Skeletal muscle satellite cell (primary cell): Measurements from ENCODE around the gene EXOSC3.

Experiments
- H3K27me3 ChIP-seq: 2 replicates; pipeline ENCODE4 v1.7.0; 2013; ENCODE audit warnings: low read length; ENCODE audit not compliant: control insufficient read depth, insufficient read depth
- H3K36me3 ChIP-seq: 2 replicates; pipeline ENCODE4 v1.7.0; 2013; ENCODE audit warnings: mild to moderate bottlenecking, control low read depth, low read length; ENCODE audit not compliant: insufficient read depth
- H3K4me1 ChIP-seq: 2 replicates; pipeline ENCODE4 v1.7.0; 2013; ENCODE audit warnings: low read length; ENCODE audit not compliant: control insufficient read depth, insufficient read depth
- H3K4me2 ChIP-seq: 2 replicates; pipeline ENCODE4 v1.7.0; 2013; ENCODE audit warnings: mild to moderate bottlenecking, low read length
- H3K4me3 ChIP-seq: 2 replicates; pipeline ENCODE4 v1.7.0; 2013; ENCODE audit warnings: low read length
- H3K9ac ChIP-seq: 2 replicates; pipeline ENCODE4 v1.7.0; 2013; ENCODE audit warnings: mild to moderate bottlenecking, low read depth, low read length, moderate library complexity
- H3K9me3 ChIP-seq: replicated peaks from 2 replicates; pipeline ENCODE4 v1.7.0; 2013; ENCODE audit warnings: mild to moderate bottlenecking, control low read depth, low read length

Gene EXOSC3

DNA sequence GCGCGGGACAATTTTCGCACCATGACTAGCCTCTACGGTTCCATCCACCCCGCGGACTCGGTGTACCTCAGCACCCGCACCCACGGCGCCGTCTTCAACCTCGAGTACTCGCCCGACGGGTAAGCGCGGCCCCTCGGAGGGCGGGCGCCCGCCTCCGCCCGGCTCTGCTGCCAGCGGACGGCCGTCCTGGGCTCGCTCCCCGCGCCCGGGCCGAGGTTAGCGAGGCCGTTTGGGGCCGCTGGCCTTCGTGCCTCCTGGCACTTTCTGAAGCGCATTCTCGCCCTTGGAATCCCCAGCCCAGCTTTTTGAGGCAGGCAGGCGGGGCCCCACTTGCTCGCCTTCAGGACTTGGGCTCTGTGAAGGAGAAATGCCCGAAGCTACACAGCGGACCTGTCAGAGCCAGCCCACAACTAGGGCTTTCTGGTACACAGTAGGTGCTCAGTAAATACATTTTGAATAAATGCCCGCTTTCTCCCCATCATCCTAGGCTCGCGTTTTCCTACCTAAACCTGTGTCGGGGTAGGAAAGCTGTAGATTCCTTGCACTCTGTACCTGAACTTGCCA lies 16.5 kb upstream of the EXOSC3 start:
- Histone ChIP-seq H3K4me3 (peak overlapping the region; percentile 87), H3K27me3 (no peaks in the 10 kb centered on the region), H3K4me1 (peaks cover 18% of the 10 kb centered on the region), H3K9ac (peak overlapping the region; percentile 99), H3K36me3 (peaks cover 2% of the 10 kb centered on the region), H3K9me3 (no peaks in the 10 kb centered on the region), H3K4me2 (peak overlapping the region; percentile 97)

DNA sequence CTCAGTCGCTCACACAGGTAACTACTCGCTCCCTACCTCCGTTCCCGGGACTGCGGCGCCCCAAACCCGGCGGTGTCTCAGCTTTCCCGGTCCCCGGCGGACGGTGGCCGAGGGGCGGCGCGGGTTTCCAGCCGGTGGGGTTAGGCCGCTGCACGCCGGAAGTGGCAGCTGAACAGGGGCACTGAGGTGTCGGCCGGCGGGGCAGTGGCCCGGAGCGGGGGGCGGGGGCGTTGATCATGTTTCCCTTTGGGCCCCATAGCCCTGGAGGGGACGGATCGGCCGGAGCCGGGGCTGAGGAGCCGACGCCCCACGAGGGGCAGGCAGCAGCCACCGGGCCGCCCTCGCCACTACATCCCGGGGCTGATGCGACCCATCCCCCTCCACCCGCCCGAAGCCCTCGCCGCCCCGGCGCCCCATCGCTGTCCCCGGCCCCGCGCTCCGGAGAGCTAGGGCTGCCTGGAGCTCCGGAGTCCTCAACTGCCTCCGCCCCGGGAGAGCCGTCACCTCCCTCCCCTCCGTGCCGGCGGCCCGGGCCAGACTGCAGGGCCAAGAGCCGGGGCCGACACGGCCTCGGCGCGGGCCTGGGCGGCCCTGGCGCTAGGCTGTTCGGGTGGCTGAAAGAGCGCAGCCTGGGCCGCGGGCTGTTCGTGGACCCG lies 15.9 kb upstream of the EXOSC3 start, which contains the start of gene DCAF10:
Gene DCAF10 (plus strand): TSS at position 167 of the 656 bp plus-strand sequence. CDS start 70 bp downstream, at position 237.
- H3K36me3 ChIP-seq, result no peaks in the 10 kb centered on the region
- peak within 1 kb of the TSS; percentile 87 for H3K4me3 ChIP-seq
- H3K9me3 ChIP-seq, result no peaks in the 10 kb centered on the region
- no peaks in the 10 kb centered on the region for H3K27me3 ChIP-seq
- H3K4me1 ChIP-seq, result peaks cover 18% of the 10 kb centered on the region
- peak within 1 kb of the TSS; percentile 97 for H3K4me2 ChIP-seq
- peak within 1 kb of the TSS; percentile 99 for H3K9ac ChIP-seq

DNA sequence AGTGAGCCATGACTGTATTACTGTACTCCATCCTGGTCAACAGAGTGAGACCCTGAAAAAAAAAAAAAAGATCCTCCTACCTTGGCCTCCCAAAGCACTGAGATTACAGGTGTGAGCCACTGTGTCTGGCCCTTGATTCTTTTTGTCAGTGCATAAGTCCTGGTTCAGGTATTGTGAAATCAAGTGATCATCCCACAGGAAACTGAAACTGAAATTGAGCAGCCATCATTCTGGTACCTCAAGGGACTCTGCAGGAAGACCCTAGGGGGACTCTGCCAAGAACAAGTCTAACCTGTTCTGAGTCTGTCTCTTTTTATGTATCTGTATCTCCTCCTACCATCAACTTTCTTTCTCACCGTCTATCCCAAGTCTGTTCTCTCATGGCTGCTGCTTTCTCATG lies 13.8 kb upstream of the EXOSC3 start:
- Histone ChIP-seq H3K4me1 (peaks cover 18% of the 10 kb centered on the region), H3K9me3 (no peaks in the 10 kb centered on the region), H3K4me3 (no peak overlapping the region), H3K4me2 (no peak overlapping the region), H3K27me3 (no peaks in the 10 kb centered on the region), H3K36me3 (no peaks in the 10 kb centered on the region), H3K9ac (no peak overlapping the region)

DNA sequence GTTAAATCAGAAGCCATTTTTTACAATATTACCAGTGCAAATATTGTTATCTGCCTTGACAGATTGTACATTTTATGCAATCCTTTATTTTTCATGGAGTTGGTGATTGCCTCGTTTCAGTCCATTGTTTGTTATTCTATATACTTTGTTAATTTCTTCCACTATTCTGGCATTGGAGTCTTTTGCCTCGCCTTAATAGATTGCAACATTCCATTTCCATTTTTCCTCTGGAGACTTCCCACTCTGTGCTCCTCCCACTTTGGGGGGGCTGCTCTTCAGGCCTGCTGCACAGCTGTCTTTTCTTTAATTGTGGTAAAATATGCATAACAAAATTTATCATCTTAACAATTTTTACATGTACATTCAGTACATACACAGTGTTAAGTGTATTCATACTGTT lies 11.4 kb upstream of the EXOSC3 start:
- peaks cover 5% of the 10 kb centered on the region for H3K4me1 ChIP-seq

DNA sequence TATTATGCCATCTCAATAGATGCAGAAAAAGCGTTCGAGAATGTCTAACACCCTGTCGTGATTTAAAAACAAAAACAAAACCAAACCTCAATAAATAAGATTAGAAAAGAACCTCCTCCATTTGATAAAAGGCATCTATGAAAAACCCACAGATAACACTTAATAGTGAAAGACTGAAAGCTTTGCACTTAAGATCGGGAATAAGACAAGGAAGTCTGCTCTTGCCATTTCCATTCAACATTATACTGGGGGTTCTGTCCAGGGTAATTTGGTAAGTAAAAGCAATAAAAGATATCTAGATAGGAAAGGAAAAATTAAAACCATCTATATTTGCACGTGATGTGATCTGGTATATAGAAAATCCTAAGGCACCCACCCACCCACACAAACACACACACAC lies 7.3 kb upstream of the EXOSC3 start:
- no peak overlapping the region for H3K4me3 ChIP-seq
- H3K9ac ChIP-seq, result no peak overlapping the region
- H3K27me3 ChIP-seq, result no peaks in the 10 kb centered on the region
- no peak overlapping the region for H3K4me2 ChIP-seq
- no peaks in the 10 kb centered on the region for H3K36me3 ChIP-seq
- no peaks in the 10 kb centered on the region for H3K4me1 ChIP-seq
- no peaks in the 10 kb centered on the region for H3K9me3 ChIP-seq

More for the DNA sequence above, 11.4 kb upstream of the EXOSC3 start:
- Histone ChIP-seq H3K9me3 (no peaks in the 10 kb centered on the region), H3K4me2 (no peak overlapping the region), H3K9ac (no peak overlapping the region), H3K4me3 (no peak overlapping the region), H3K27me3 (no peaks in the 10 kb centered on the region), H3K36me3 (no peaks in the 10 kb centered on the region)

- Histone ChIP-seq H3K27me3 (no peaks in the 10 kb centered on the region), H3K4me1 (no peaks in the 10 kb centered on the region), H3K9ac (no peak overlapping the region), H3K9me3 (no peaks in the 10 kb centered on the region), H3K4me3 (no peak overlapping the region), H3K36me3 (no peaks in the 10 kb centered on the region), H3K4me2 (no peak overlapping the region)
These were observed 5.2 kb upstream of the EXOSC3 start for GRCh38 chr9:37790096-37790495.

- Histone ChIP-seq H3K4me3 (no peak overlapping the region), H3K9me3 (no peaks in the 10 kb centered on the region), H3K4me2 (no peak overlapping the region), H3K9ac (no peak overlapping the region), H3K27me3 (no peaks in the 10 kb centered on the region), H3K4me1 (peaks cover 7% of the 10 kb centered on the region), H3K36me3 (peaks cover 1% of the 10 kb centered on the region)
These were observed 3.5 kb upstream of the EXOSC3 start for GRCh38 chr9:37788332-37788731.

GRCh38 chr9:37787059-37787458 lies 2.2 kb upstream of the EXOSC3 start:
- Histone ChIP-seq H3K4me2 (no peak overlapping the region), H3K9me3 (no peaks in the 10 kb centered on the region), H3K9ac (no peak overlapping the region), H3K36me3 (peaks cover 14% of the 10 kb centered on the region), H3K4me1 (peaks cover 7% of the 10 kb centered on the region), H3K27me3 (no peaks in the 10 kb centered on the region), H3K4me3 (no peak overlapping the region)

DNA sequence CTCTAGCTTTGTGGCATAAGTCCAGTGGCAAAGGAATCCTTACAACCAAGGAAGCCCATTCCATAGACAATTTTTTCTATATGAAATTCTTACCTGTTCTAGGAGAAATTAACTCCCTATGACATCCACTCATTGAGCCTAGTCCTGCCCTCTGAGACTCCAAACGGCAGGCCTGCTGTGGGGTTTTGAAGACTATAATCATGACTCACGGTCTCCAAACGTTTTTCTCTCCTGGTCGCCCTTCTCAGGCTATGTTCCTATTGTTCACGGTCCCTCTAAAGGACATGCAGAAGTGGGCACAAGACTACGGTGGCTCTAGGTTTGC lies 611 bp downstream of the EXOSC3 start:
- Histone ChIP-seq H3K4me2 (peak overlapping the region; percentile 88), H3K27me3 (no peaks in the 10 kb centered on the region), H3K4me1 (peaks cover 7% of the 10 kb centered on the region), H3K4me3 (peak overlapping the region; percentile 92), H3K36me3 (peaks cover 41% of the 10 kb centered on the region), H3K9me3 (no peaks in the 10 kb centered on the region), H3K9ac (peak overlapping the region; percentile 94)

DNA sequence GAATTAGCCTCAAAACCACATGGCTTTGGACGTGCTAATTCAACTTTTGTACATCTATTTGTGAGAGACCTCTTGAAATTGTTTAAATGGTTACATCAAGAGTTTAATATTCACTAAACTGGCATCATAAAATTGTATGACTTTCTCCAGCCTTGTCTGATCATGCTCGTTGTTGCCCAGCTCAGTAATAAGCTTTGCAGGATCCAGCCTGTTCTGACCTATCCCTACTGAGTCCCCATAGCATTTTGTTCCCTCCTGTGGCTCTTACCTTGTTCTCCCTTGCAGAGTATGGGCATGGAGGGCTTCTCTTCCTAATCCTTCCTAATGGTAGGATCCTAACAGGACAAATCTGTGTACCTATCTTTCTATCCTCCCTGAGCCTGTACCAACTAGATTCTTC lies 6.3 kb downstream of the EXOSC3 start:
- Histone ChIP-seq H3K4me3 (no peak overlapping the region), H3K27me3 (no peaks in the 10 kb centered on the region), H3K4me2 (no peak overlapping the region), H3K9ac (no peak overlapping the region), H3K36me3 (peaks cover 70% of the 10 kb centered on the region), H3K4me1 (peaks cover 19% of the 10 kb centered on the region), H3K9me3 (no peaks in the 10 kb centered on the region)

GRCh38 chr9:37776328-37776727 lies 8.5 kb downstream of the EXOSC3 start:
- H3K4me3 ChIP-seq, result no peak overlapping the region
- no peaks in the 10 kb centered on the region for H3K9me3 ChIP-seq
- no peak overlapping the region for H3K4me2 ChIP-seq
- H3K36me3 ChIP-seq, result peaks cover 61% of the 10 kb centered on the region
- no peak overlapping the region for H3K9ac ChIP-seq
- peaks cover 19% of the 10 kb centered on the region for H3K4me1 ChIP-seq
- no peaks in the 10 kb centered on the region for H3K27me3 ChIP-seq
